MCF 10A (cell line): ENCODE data around the gene MYO16. TPM values are rescaled to one million over a fixed set of nuclear protein-coding genes. Genes with fewer than 3 reads are reported as not detected.

Experiments used
- BruUV-seq: library from RNA; stranded (reverse); fragments of 400-500 nt; replicated peaks from 2 replicates; lab custom pipeline; 2021; lab: Mats Ljungman, UMichigan
- CTCF ChIA-PET: fragments of 300-600 bp; sonication (Branson Sonifier 250); formaldehyde crosslinking; extraction: SDS; loops from one replicate; lab custom pipeline; 2021; ENCODE audit warnings: antibody characterized with exemption, inconsistent platforms; lab: Yijun Ruan, JAX
- POLR2A ChIA-PET: fragments of 300-600, 350-650 bp; sonication (Branson Sonifier 250); formaldehyde crosslinking; extraction: SDS; loops from one replicate; lab custom pipeline; 2020; ENCODE audit warnings: antibody characterized with exemption, inconsistent platforms; lab: Yijun Ruan, JAX
- DNase-seq: peaks from one replicate; pipeline ENCODE4 v3.0.0-alpha.2; 2018; ENCODE audit not compliant: unreplicated experiment
- H3K27ac Mint-ChIP-seq: one replicate; pipeline ENCODE4 v1.8.0; 2022; ENCODE audit warnings: mild to moderate bottlenecking, low read depth, mixed read lengths; ENCODE audit not compliant: unreplicated experiment
- H3K27me3 Mint-ChIP-seq: one replicate; pipeline ENCODE4 v1.8.0; 2022; ENCODE audit warnings: mixed read lengths; ENCODE audit not compliant: insufficient read depth, unreplicated experiment
- H3K36me3 Mint-ChIP-seq: one replicate; pipeline ENCODE4 v1.8.0; 2022; ENCODE audit warnings: mild to moderate bottlenecking, moderate library complexity, mixed read lengths; ENCODE audit not compliant: insufficient read depth, unreplicated experiment
- H3K4me1 Mint-ChIP-seq: one replicate; pipeline ENCODE4 v1.8.0; 2022; ENCODE audit warnings: mixed read lengths; ENCODE audit not compliant: insufficient read depth, unreplicated experiment
- H3K4me3 Mint-ChIP-seq: one replicate; pipeline ENCODE4 v1.8.0; 2022; ENCODE audit warnings: mild to moderate bottlenecking, moderate library complexity, mixed read lengths; ENCODE audit not compliant: unreplicated experiment
- H3K9me3 Mint-ChIP-seq: one replicate; pipeline ENCODE4 v1.8.0; 2022; ENCODE audit warnings: mixed read lengths; ENCODE audit not compliant: unreplicated experiment
- CTCF ChIP-seq: fragments of 200-600 bp; IDR thresholded peaks from one replicate; pipeline ENCODE4 v1.8.0; 2022; ENCODE audit warnings: antibody characterized with exemption, mild to moderate bottlenecking; ENCODE audit not compliant: unreplicated experiment
- intact Hi-C: fragments of 100-400 bp; cut with micrococcal nuclease; formaldehyde crosslinking; loops from 2 replicates; pipeline ENCODE4 v1.14.1; 2022
- total RNA-seq: library from RNA; stranded (reverse); gene quantifications from 2 replicates; pipeline ENCODE4 v1.2.3, GENCODE V29; 2022

Gene MYO16
- total RNA-seq, 1 experiment from 2014 or later = not detected

- H3K4me3 Mint-ChIP-seq = peak overlapping the region; percentile 64
- no peak for TF ChIP-seq CTCF
- BruUV-seq = no TSS peak
- ChIA-PET POLR2A (interaction anchor here (0.6 to 4.1 kb wide), 30 partner anchors 9 to 1287 kb away, joined by 3 to 41 read pairs (median 4); no protein-coding TSS in a partner anchor), CTCF (interaction anchor here (0.6 to 2.1 kb wide), 12 partner anchors 9 to 954 kb away, joined by 3 to 6 read pairs (median 4); no protein-coding TSS in a partner anchor)
- H3K36me3 Mint-ChIP-seq = peaks cover 11% of the 10 kb centered on the region
- no peaks in the 10 kb centered on the region for H3K27me3 Mint-ChIP-seq
- H3K4me1 Mint-ChIP-seq = peaks cover 61% of the 10 kb centered on the region
- DNase-seq = peak; percentile 82
- intact Hi-C loops = no loop called here
- peak overlapping the region; percentile 95 for H3K27ac Mint-ChIP-seq
- no peaks in the 10 kb centered on the region for H3K9me3 Mint-ChIP-seq
These were observed 526.9 kb downstream of the MYO16 start for GRCh38 chr13:109156181-109156935.

- ChIA-PET POLR2A (interaction anchor here (0.6 to 4.1 kb wide), 18 partner anchors 10 to 1286 kb away, joined by 3 to 41 read pairs (median 12); no protein-coding TSS in a partner anchor), CTCF (interaction anchor here (0.5 to 2.1 kb wide), 6 partner anchors 10 to 633 kb away, joined by 3 to 6 read pairs (median 4); no protein-coding TSS in a partner anchor)
- Mint-ChIP-seq H3K36me3 (peaks cover 11% of the 10 kb centered on the region), H3K4me1 (peaks cover 56% of the 10 kb centered on the region), H3K4me3 (peak overlapping the region; percentile 64), H3K27me3 (no peaks in the 10 kb centered on the region), H3K27ac (peak overlapping the region; percentile 95), H3K9me3 (no peaks in the 10 kb centered on the region)
- TF ChIP-seq CTCF = no peak
- BruUV-seq = no TSS peak
- intact Hi-C loops = no loop called here
- no peak for DNase-seq
These were observed 527.9 kb downstream of the MYO16 start for GRCh38 chr13:109157275-109157674.

GRCh38 chr13:109158383-109158782 is 529.0 kb downstream of the MYO16 start:
- POLR2A ChIA-PET = interaction anchor here (1.5 to 4.0 kb wide), 5 partner anchors 10 to 106 kb away, joined by 3 to 23 read pairs (median 17); no protein-coding TSS in a partner anchor
- H3K36me3 Mint-ChIP-seq = peaks cover 11% of the 10 kb centered on the region
- no peak for TF ChIP-seq CTCF
- no peak overlapping the region for H3K4me3 Mint-ChIP-seq
- peak; percentile 54 for DNase-seq
- CTCF ChIA-PET = interaction anchor here (0.6 to 1.4 kb wide), 2 partner anchors 106 to 356 kb away, joined by 3 to 4 read pairs; no protein-coding TSS in a partner anchor
- H3K9me3 Mint-ChIP-seq = no peaks in the 10 kb centered on the region
- intact Hi-C loops = no loop called here
- no peaks in the 10 kb centered on the region for H3K27me3 Mint-ChIP-seq
- peak overlapping the region; percentile 95 for H3K27ac Mint-ChIP-seq
- no TSS peak for BruUV-seq
- peaks cover 56% of the 10 kb centered on the region for H3K4me1 Mint-ChIP-seq
